NCI-H2196 treated with DMSO at 0.1 percent for 48 hours (cell line): Measurements from ENCODE around the gene ARHGAP24.

Source experiments
- DNase-seq: peaks from one replicate; lab custom pipeline; 2025; ENCODE audit not compliant: unreplicated experiment; lab: John Stamatoyannopoulos, UW

ARHGAP24 gene

GRCh38 chr4:85733798-85734197 is 258.8 kb downstream of the ARHGAP24 start:
- no peak for DNase-seq

GRCh38 chr4:85734424-85734831 is 259.5 kb downstream of the ARHGAP24 start:
- DNase-seq: no peak

- DNase-seq: no peak
Measured at GRCh38 chr4:85736571-85736970, 261.6 kb downstream of the ARHGAP24 start.

- DNase-seq: no peak
Measured at GRCh38 chr4:85737254-85737653, 262.3 kb downstream of the ARHGAP24 start.

GRCh38 chr4:85738721-85739120 is 263.8 kb downstream of the ARHGAP24 start:
- no peak for DNase-seq

- DNase-seq: no peak
Measured at GRCh38 chr4:85740431-85740861, 265.5 kb downstream of the ARHGAP24 start.

- DNase-seq: no peak
Measured at GRCh38 chr4:85741381-85741780, 266.4 kb downstream of the ARHGAP24 start.

- DNase-seq: peak; percentile 9
Measured at GRCh38 chr4:85741921-85742591, 267.1 kb downstream of the ARHGAP24 start.

- DNase-seq: no peak
Measured at GRCh38 chr4:85744950-85745349, 270.0 kb downstream of the ARHGAP24 start.

- DNase-seq: no peak
Measured at GRCh38 chr4:85745939-85746338, 271.0 kb downstream of the ARHGAP24 start.

GRCh38 chr4:85747882-85748491 is 273.0 kb downstream of the ARHGAP24 start:
- DNase-seq: peak; percentile 47

- no peak for DNase-seq
Measured at GRCh38 chr4:85748654-85749053, 273.7 kb downstream of the ARHGAP24 start.

GRCh38 chr4:85751866-85752265 is 276.9 kb downstream of the ARHGAP24 start:
- DNase-seq: no peak

GRCh38 chr4:85755285-85755684 is 280.3 kb downstream of the ARHGAP24 start:
- no peak for DNase-seq

GRCh38 chr4:85756938-85757337 is 282.0 kb downstream of the ARHGAP24 start:
- no peak for DNase-seq

- no peak for DNase-seq
Measured at GRCh38 chr4:85759388-85759787, 284.4 kb downstream of the ARHGAP24 start.

GRCh38 chr4:85760511-85760910 is 285.6 kb downstream of the ARHGAP24 start:
- DNase-seq: no peak

GRCh38 chr4:85761803-85762528 is 287.0 kb downstream of the ARHGAP24 start:
- no peak for DNase-seq

GRCh38 chr4:85762529-85762871 is 287.6 kb downstream of the ARHGAP24 start:
- no peak for DNase-seq

GRCh38 chr4:85763202-85763601 is 288.3 kb downstream of the ARHGAP24 start:
- DNase-seq: no peak

- no peak for DNase-seq
Measured at GRCh38 chr4:85767649-85768048, 292.7 kb downstream of the ARHGAP24 start.

- DNase-seq: no peak
Measured at GRCh38 chr4:85769009-85769408, 294.1 kb downstream of the ARHGAP24 start.
